CD14-positive monocyte (primary cell): ENCODE data around the gene MED7. TPM values are rescaled to one million over a fixed set of nuclear protein-coding genes. Genes with fewer than 3 reads are reported as not detected.
A peak's percentile ranks its signal among the peaks of the same experiment; 100 is the strongest.

Source experiments
- DNase-seq, 3 donors: peaks; one replicate each; pipeline ENCODE4 v3.0.0-alpha.2; 2011 to 2022
- H2AFZ ChIP-seq: 2 replicates; pipeline ENCODE4 v1.6.0; 2012; ENCODE audit warnings: mild to moderate bottlenecking, low read depth, low read length, inconsistent platforms; ENCODE audit not compliant: insufficient read depth, poor library complexity, severe bottlenecking
- H3K27ac ChIP-seq, 2 donors: 1 replicate in 1 of 2; 2 replicates in 1 of 2; pipeline ENCODE4 v1.5.1; 2012 to 2013; ENCODE audit warnings: low read length in 2 of 2, control low read depth in 1 of 2, inconsistent platforms in 1 of 2, low read depth in 1 of 2, mild to moderate bottlenecking in 1 of 2
- H3K27me3 ChIP-seq, 2 donors: one replicate each; pipeline versions ENCODE4 v1.6.0 to v1.6.1; 2011 to 2013; ENCODE audit warnings: low read length in 2 of 2; ENCODE audit not compliant: control insufficient read depth in 2 of 2, insufficient read depth in 2 of 2
- H3K36me3 ChIP-seq, 2 donors: replicated peaks in 1 of 2; 1 replicate in 1 of 2; 2 replicates in 1 of 2; pipeline versions ENCODE4 v1.5.1 to v1.6.1; 2012 to 2013; ENCODE audit warnings: low read length in 2 of 2, control low read depth in 1 of 2, inconsistent platforms in 1 of 2, mild to moderate bottlenecking in 1 of 2; ENCODE audit not compliant: insufficient read depth in 2 of 2, control insufficient read depth in 1 of 2
- H3K4me1 ChIP-seq, 2 donors: 1 replicate in 1 of 2; 2 replicates in 1 of 2; pipeline versions ENCODE4 v1.5.1 to v1.6.1; 2012 to 2013; ENCODE audit warnings: low read length in 2 of 2, control low read depth in 1 of 2, inconsistent platforms in 1 of 2, mild to moderate bottlenecking in 1 of 2, moderate library complexity in 1 of 2; ENCODE audit not compliant: insufficient read depth in 2 of 2, control insufficient read depth in 1 of 2
- H3K4me2 ChIP-seq: replicated peaks from 2 replicates; pipeline ENCODE3; 2012; ENCODE audit warnings: low read length, moderate library complexity, mild to moderate bottlenecking; ENCODE audit not compliant: poor library complexity, severe bottlenecking; ENCODE audit errors: extremely low read depth
- H3K4me3 ChIP-seq, 3 experiments: fragments of 200-600 bp in 1 of 3; sonication (generic) in 1 of 3; replicated peaks in 1 of 3; 1 replicate in 2 of 3; 2 replicates in 1 of 3; pipeline ENCODE4 v1.5.1; 2011 to 2013; ENCODE audit warnings: low read length in 3 of 3, mild to moderate bottlenecking in 3 of 3, control low read depth in 2 of 3, low read depth in 2 of 3, inconsistent platforms in 1 of 3, moderate library complexity in 1 of 3
- H3K79me2 ChIP-seq: 2 replicates; pipeline ENCODE4 v1.6.0; 2012; ENCODE audit warnings: mild to moderate bottlenecking, control low read depth, inconsistent platforms, low read length, moderate library complexity; ENCODE audit not compliant: insufficient read depth
- H3K9ac ChIP-seq: 2 replicates; pipeline ENCODE4 v1.6.0; 2017; ENCODE audit warnings: low read length, mild to moderate bottlenecking; ENCODE audit not compliant: insufficient read depth, poor library complexity, severe bottlenecking
- H3K9me3 ChIP-seq, 2 donors: replicated peaks in 1 of 2; 1 replicate in 1 of 2; 2 replicates in 1 of 2; pipeline versions ENCODE4 v1.5.1 to v1.6.1; 2012 to 2013; ENCODE audit warnings: low read length in 2 of 2, control low read depth in 1 of 2; ENCODE audit not compliant: control insufficient read depth in 1 of 2, insufficient read depth in 1 of 2
- H4K20me1 ChIP-seq: 2 replicates; pipeline ENCODE4 v1.6.0; 2012; ENCODE audit warnings: mild to moderate bottlenecking, low read length, control low read depth, moderate library complexity; ENCODE audit not compliant: insufficient read depth
- H3K27ac Mint-ChIP-seq, 7 donors: one replicate each; pipeline ENCODE4 v1.8.0; 2020; ENCODE audit warnings: mild to moderate bottlenecking in 7 of 7, mixed read lengths in 7 of 7, moderate library complexity in 6 of 7, inconsistent platforms in 2 of 7
- H3K27me3 Mint-ChIP-seq, 3 donors: one replicate each; pipeline ENCODE4 v1.8.0; 2021 to 2022; ENCODE audit warnings: low read depth in 3 of 3, mild to moderate bottlenecking in 3 of 3, mixed read lengths in 3 of 3, moderate library complexity in 3 of 3, inconsistent platforms in 1 of 3
- H3K36me3 Mint-ChIP-seq, 2 donors: one replicate each; pipeline ENCODE4 v1.8.0; 2020; ENCODE audit warnings: mixed read lengths in 2 of 2, inconsistent platforms in 1 of 2, mild to moderate bottlenecking in 1 of 2
- H3K4me1 Mint-ChIP-seq: one replicate; pipeline ENCODE4 v1.8.0; 2020; ENCODE audit warnings: mild to moderate bottlenecking, mixed read lengths
- H3K4me3 Mint-ChIP-seq, 2 donors: one replicate each; pipeline ENCODE4 v1.8.0; 2020; ENCODE audit warnings: mild to moderate bottlenecking in 2 of 2, mixed read lengths in 2 of 2, moderate library complexity in 1 of 2
- H3K9me3 Mint-ChIP-seq, 7 donors: one replicate each; pipeline ENCODE4 v1.8.0; 2020 to 2022; ENCODE audit warnings: mixed read lengths in 7 of 7, mild to moderate bottlenecking in 6 of 7, moderate library complexity in 6 of 7, inconsistent platforms in 2 of 7
- WGBS: methylation state at CpG from one replicate; pipeline ENCODE4 v1.1.5; 2013; ENCODE audit warnings: missing lambda C conversion rate; ENCODE audit not compliant: insufficient coverage; 5-methylcytosine and 5-hydroxymethylcytosine counted together
- intact Hi-C, 2 donors: fragments of 100-400 bp; cut with micrococcal nuclease; formaldehyde crosslinking; loops; one replicate each; pipeline versions ENCODE4 v1.15.0 to v1.15.1; 2023
- polyA plus RNA-seq, 3 donors: library from polyadenylated mRNA; depleted of rRNA in 1 of 3; unstranded in 2 of 3; stranded (reverse) in 1 of 3; fragments of 300-500 nt in 2 of 3; fragments of >200 nt in 1 of 3; fragmentation: Illumina TruSeq in 2 of 3; gene quantifications; 1 replicate in 2 of 3; 2 replicates in 1 of 3; pipeline ENCODE4 v1.2.3, GENCODE V29; 2012 to 2021
- TF ChIP-seq, protein P1 (sequence below): fragments of 200-600 bp; IDR thresholded peaks from one replicate; pipeline ENCODE4 v1.8.0; 2022; ENCODE audit warnings: antibody characterized with exemption, mild to moderate bottlenecking

MED7 gene
- polyA plus RNA-seq, 3 donors: 5.9 to 13.0 (median 11.9) TPM

DNA sequence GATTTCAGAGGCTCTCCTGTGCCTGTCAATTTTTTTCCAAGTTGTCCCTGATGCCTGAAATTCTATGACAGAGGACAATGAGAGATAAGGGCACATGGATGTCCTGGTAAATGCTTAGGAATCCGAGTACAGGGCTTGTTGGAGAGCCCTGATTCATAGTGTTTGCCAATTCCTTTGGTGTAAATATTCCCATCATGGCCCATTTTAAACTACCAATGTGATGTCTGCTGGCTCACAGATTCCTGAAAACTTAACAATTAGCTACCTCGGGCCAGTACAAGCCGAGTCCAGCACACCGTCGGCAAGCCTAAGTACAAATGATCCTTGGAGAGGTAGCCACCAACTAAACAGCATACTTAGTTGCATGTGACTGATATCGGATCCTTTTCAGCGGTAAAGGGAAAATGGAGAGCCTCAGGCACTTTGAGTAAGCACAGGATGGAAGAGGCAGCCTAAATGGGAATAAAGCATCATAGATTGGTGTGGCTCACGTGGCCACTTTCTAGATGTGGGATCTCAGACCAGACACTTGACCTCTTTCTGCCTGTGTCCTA is 41.5 kb upstream of the MED7 start:
- Mint-ChIP-seq H3K27me3 (peaks cover 2 to 15% (median 11%) of the 10 kb centered on the region in 3 donors), H3K4me3 (no peak overlapping the region), H3K4me1 (no peaks in the 10 kb centered on the region), H3K27ac (peak overlapping the region in 1 of 7 donors; percentile 15), H3K9me3 (no peaks in the 10 kb centered on the region), H3K36me3 (no peaks in the 10 kb centered on the region)
- no peaks in the 10 kb centered on the region for H3K79me2 ChIP-seq
- intact Hi-C loops: no loop called here
- H3K27ac ChIP-seq: no peak overlapping the region
- H3K4me3 ChIP-seq: no peak overlapping the region
- H3K27me3 ChIP-seq: peaks cover 0 to 3% of the 10 kb centered on the region in 2 donors
- no peaks in the 10 kb centered on the region for H3K4me1 ChIP-seq
- H2AFZ ChIP-seq: no peak overlapping the region
- no peak overlapping the region for H3K4me2 ChIP-seq
- WGBS: 100% methylated on average over 5 of the region's 8 CpGs
- DNase-seq: no peak
- no peaks in the 10 kb centered on the region for H3K36me3 ChIP-seq
- H3K9ac ChIP-seq: no peak overlapping the region
- no peaks in the 10 kb centered on the region for H4K20me1 ChIP-seq
- H3K9me3 ChIP-seq: no peaks in the 10 kb centered on the region
- TF ChIP-seq, protein P1, sequence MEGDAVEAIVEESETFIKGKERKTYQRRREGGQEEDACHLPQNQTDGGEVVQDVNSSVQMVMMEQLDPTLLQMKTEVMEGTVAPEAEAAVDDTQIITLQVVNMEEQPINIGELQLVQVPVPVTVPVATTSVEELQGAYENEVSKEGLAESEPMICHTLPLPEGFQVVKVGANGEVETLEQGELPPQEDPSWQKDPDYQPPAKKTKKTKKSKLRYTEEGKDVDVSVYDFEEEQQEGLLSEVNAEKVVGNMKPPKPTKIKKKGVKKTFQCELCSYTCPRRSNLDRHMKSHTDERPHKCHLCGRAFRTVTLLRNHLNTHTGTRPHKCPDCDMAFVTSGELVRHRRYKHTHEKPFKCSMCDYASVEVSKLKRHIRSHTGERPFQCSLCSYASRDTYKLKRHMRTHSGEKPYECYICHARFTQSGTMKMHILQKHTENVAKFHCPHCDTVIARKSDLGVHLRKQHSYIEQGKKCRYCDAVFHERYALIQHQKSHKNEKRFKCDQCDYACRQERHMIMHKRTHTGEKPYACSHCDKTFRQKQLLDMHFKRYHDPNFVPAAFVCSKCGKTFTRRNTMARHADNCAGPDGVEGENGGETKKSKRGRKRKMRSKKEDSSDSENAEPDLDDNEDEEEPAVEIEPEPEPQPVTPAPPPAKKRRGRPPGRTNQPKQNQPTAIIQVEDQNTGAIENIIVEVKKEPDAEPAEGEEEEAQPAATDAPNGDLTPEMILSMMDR: no peak

DNA sequence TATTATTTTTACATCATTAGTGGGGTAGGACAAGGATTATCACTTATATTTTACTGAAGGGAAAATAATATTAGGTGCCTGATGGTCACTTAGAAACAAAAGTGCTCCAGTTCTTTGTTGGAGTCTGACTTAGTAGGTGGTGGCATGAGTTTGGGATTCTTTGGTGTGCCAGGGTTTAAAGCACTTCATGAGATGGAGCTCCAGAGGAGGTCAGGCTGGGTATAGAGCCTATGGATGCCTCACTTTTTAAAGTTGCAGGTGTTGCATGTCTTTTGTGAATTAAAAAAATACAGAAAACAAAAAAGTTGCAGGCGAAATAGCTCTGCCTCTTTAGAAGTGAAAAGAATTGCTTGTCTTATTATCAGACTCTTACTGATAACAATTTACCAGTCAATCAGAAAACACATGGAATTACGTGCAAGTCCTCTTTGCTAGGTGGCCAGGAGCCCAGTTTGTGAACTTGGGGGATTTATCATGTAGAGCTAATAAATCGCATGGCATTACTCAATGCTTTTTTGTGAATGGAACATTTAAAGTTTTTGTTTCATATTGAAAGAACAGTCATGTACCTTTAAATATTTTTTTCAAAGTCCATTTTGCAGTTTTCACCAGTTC is 39.6 kb upstream of the MED7 start:
- H3K27ac Mint-ChIP-seq: no peak overlapping the region
- intact Hi-C loops: no loop called here
- peak overlapping the region in 1 of 2 donors; percentile 13 for H3K4me3 Mint-ChIP-seq
- no peaks in the 10 kb centered on the region for H4K20me1 ChIP-seq
- H3K27ac ChIP-seq: no peak overlapping the region
- TF ChIP-seq, protein P1: no peak
- H3K79me2 ChIP-seq: no peaks in the 10 kb centered on the region
- peaks cover 0 to 3% (median 0%) of the 10 kb centered on the region in 7 donors for H3K9me3 Mint-ChIP-seq
- no peak overlapping the region for H3K4me3 ChIP-seq
- no peaks in the 10 kb centered on the region for H3K4me1 Mint-ChIP-seq
- no peaks in the 10 kb centered on the region for H3K36me3 Mint-ChIP-seq
- no CpG with 5 or more reads among the region's 3 CpGs for WGBS
- H3K36me3 ChIP-seq: no peaks in the 10 kb centered on the region
- peaks cover 5 to 13% (median 9%) of the 10 kb centered on the region in 3 donors for H3K27me3 Mint-ChIP-seq
- no peak overlapping the region for H2AFZ ChIP-seq
- no peak for DNase-seq
- H3K4me1 ChIP-seq: no peaks in the 10 kb centered on the region
- no peak overlapping the region for H3K4me2 ChIP-seq
- H3K9ac ChIP-seq: no peak overlapping the region
- peaks cover 0 to 3% of the 10 kb centered on the region in 2 donors for H3K27me3 ChIP-seq
- H3K9me3 ChIP-seq: no peaks in the 10 kb centered on the region
